Kidney epithelial cell (primary cell): ENCODE results near the gene SIM1. TPM values are rescaled to one million over a fixed set of nuclear protein-coding genes. Genes with fewer than 3 reads are reported as not detected.
"Not testable (repeated sequence)": the region's sequence is repeated elsewhere in the genome, so short reads cannot be mapped to it uniquely, and the experiment has no call there.

Experiments used
- DNase-seq: peaks from one replicate; pipeline ENCODE4 v3.0.0-alpha.2; 2010; ENCODE audit warnings: low read depth
- H3K27me3 ChIP-seq: 2 replicates; pipeline ENCODE4 v1.6.0; 2011; ENCODE audit warnings: low read length; ENCODE audit not compliant: control insufficient read depth, insufficient read depth
- H3K36me3 ChIP-seq: 2 replicates; pipeline ENCODE4 v1.5.1; 2011; ENCODE audit warnings: low read length; ENCODE audit not compliant: control insufficient read depth, insufficient read depth
- H3K4me3 ChIP-seq: 2 replicates; pipeline ENCODE4 v1.5.1; 2011; ENCODE audit warnings: low read depth, mild to moderate bottlenecking, control low read depth, low read length
- CTCF ChIP-seq: IDR thresholded peaks from 2 replicates; pipeline ENCODE4 v1.5.1; 2011; ENCODE audit warnings: mild to moderate bottlenecking, moderate library complexity, low read length, control low read depth, inconsistent platforms; ENCODE audit not compliant: insufficient read depth, poor library complexity, severe bottlenecking
- total RNA-seq: library from RNA; depleted of rRNA; stranded (reverse); fragments of >200 nt; gene quantifications from 2 replicates; pipeline ENCODE4 v1.2.3, GENCODE V29; 2015

The SIM1 gene
- total RNA-seq, 1 donor from 2014 or later, result 2.0 TPM

GRCh38 chr6:100370265-100370664 lies 94.5 kb downstream of the SIM1 start:
- no peak overlapping the region for H3K4me3 ChIP-seq
- no peak for DNase-seq
- no peaks in the 10 kb centered on the region for H3K27me3 ChIP-seq
- H3K36me3 ChIP-seq, result no peaks in the 10 kb centered on the region
- TF ChIP-seq CTCF, result peak; percentile 16

GRCh38 chr6:100366419-100366818 lies 98.3 kb downstream of the SIM1 start:
- Histone ChIP-seq H3K36me3 (no peaks in the 10 kb centered on the region), H3K27me3 (no peaks in the 10 kb centered on the region), H3K4me3 (no peak overlapping the region)
- no peak for DNase-seq
- no peak for TF ChIP-seq CTCF

DNA sequence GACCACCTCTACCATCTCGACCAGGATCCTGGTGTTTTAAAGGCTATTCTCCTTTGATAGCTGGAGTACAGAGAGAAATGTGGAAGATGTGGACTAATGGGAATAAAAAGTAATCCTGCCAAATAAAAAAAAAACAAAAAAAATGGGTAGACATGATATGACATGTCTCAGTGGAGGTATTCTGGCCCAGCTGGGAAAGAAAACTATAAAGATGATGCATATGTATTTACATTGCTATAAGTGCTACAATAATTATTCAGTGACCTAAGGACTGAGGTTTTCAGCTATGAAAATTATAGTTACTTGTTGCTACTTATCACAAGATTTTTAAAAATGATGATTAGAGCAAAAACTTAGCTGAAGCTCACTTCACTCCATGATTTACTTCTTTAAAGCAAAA lies 101.1 kb downstream of the SIM1 start:
- no peak for DNase-seq
- no peak for TF ChIP-seq CTCF
- Histone ChIP-seq H3K4me3 (no peak overlapping the region), H3K36me3 (no peaks in the 10 kb centered on the region), H3K27me3 (no peaks in the 10 kb centered on the region)

GRCh38 chr6:100354736-100355641 lies 109.7 kb downstream of the SIM1 start:
- H3K27me3 ChIP-seq, DNase-seq, H3K36me3 ChIP-seq, H3K4me3 ChIP-seq: not testable (repeated sequence)

DNA sequence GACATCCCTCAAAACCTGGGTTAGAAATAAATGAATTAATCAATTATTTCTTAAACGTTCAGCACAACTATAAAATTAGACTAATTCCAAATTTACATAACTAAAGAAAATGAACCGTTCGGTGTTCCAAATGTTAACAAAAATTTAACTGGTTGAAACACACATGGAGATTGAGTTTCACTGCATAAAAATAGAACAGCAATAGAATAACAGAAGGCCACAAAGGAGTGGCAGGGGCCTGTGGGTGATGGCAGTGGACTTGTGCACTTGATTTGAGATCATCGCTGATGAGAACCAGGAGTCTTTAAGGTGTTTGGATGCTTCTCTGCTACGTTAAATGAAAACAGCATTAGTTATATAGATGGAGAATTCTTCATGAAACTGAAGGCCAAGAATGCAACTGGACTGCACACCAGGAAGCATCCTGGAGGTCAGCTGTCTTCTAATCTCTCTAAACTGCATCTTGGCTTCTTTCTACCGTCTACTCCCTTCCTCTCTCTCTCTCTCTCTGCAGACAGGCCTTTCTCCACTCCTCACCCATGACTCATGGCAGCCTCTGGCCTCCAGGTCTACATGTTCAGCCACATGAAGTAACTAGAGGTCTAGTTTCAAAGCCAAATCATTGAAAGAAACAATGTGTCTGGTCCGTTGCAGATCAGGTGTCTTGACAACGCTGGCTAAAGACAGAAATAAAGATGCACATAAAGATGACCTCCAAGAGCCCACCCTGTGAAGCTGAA lies 111.3 kb downstream of the SIM1 start:
- Histone ChIP-seq H3K36me3 (no peaks in the 10 kb centered on the region), H3K27me3 (no peaks in the 10 kb centered on the region), H3K4me3 (no peak overlapping the region)
- no peak for TF ChIP-seq CTCF
- no peak for DNase-seq

DNA sequence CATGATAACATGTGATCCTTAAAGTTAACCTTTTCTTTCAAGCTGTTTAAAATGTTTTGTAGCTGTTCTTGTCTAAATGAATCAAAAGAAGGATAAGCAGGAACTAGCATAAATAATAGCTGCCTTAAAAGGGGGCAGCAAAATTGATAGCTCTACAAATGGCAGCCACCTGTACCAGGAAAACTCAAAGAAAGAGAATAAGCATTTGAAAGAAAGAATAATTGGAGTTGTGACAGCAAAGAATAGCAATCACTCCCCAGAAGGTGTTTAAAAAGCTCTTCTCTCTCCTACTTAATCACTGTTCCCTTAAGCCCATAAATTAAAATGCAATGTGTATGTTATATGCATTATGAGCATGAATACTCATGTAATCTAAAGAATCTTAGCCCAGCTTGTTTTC lies 114.6 kb downstream of the SIM1 start:
- no peak for TF ChIP-seq CTCF
- Histone ChIP-seq H3K27me3 (no peaks in the 10 kb centered on the region), H3K4me3 (no peak overlapping the region), H3K36me3 (no peaks in the 10 kb centered on the region)
- DNase-seq, result no peak
